DND-41 (cell line): ENCODE data around the gene ZBED4.
A peak's percentile ranks its signal among the peaks of the same experiment; 100 is the strongest.

Source experiments
- ATAC-seq: fragments of 200-7000 bp; cut with Tn5 transposase; 3 replicates; pipeline ENCODE4 v1.9.1; 2021; ENCODE audit warnings: low read depth; ENCODE audit not compliant: insufficient read depth
- DNase-seq: peaks from one replicate; pipeline ENCODE4 v3.0.0-alpha.2; 2020
- H2AFZ ChIP-seq: 2 replicates; pipeline ENCODE4 v1.6.0; 2012; ENCODE audit warnings: low read depth, low read length
- H3K27ac ChIP-seq: 2 replicates; pipeline ENCODE4 v1.5.1; 2012; ENCODE audit warnings: low read length, inconsistent platforms
- H3K27me3 ChIP-seq: fragments of 200-600 bp; sonication (generic); 2 replicates; pipeline ENCODE4 v1.6.0; 2012; ENCODE audit warnings: low read length, mild to moderate bottlenecking, inconsistent platforms; ENCODE audit not compliant: insufficient read depth, poor library complexity
- H3K36me3 ChIP-seq: 2 replicates; pipeline ENCODE4 v1.5.1; 2012; ENCODE audit warnings: low read length, inconsistent platforms; ENCODE audit not compliant: insufficient read depth
- H3K4me1 ChIP-seq: 2 replicates; pipeline ENCODE4 v1.5.1; 2012; ENCODE audit warnings: mild to moderate bottlenecking, low read length; ENCODE audit not compliant: insufficient read depth
- H3K4me2 ChIP-seq: 2 replicates; pipeline ENCODE4 v1.6.0; 2012; ENCODE audit warnings: mild to moderate bottlenecking, moderate library complexity, low read length, inconsistent platforms; ENCODE audit not compliant: insufficient read depth
- H3K4me3 ChIP-seq, 2 experiments: fragments of 200-600 bp in 1 of 2; shearing (Covaris generic) in 1 of 2; 2 replicates each; pipeline ENCODE4 v1.5.1; 2012 to 2016; ENCODE audit warnings: inconsistent platforms in 2 of 2, low read length in 2 of 2, mild to moderate bottlenecking in 2 of 2, low read depth in 1 of 2, moderate library complexity in 1 of 2
- H3K79me2 ChIP-seq: 2 replicates; pipeline ENCODE4 v1.6.0; 2012; ENCODE audit warnings: low read length, inconsistent platforms; ENCODE audit not compliant: insufficient read depth
- H3K9ac ChIP-seq: 2 replicates; pipeline ENCODE4 v1.6.0; 2012; ENCODE audit warnings: low read depth, mild to moderate bottlenecking, inconsistent platforms, low read length, moderate library complexity
- H3K9me3 ChIP-seq: 2 replicates; pipeline ENCODE4 v1.5.1; 2012; ENCODE audit warnings: low read length, moderate library complexity, mild to moderate bottlenecking, inconsistent platforms; ENCODE audit not compliant: insufficient read depth, severe bottlenecking
- H4K20me1 ChIP-seq: 2 replicates; pipeline ENCODE4 v1.6.0; 2012; ENCODE audit warnings: low read length; ENCODE audit not compliant: insufficient read depth
- CTCF ChIP-seq: IDR thresholded peaks from 2 replicates; pipeline ENCODE4 v1.5.1; 2012; ENCODE audit warnings: borderline replicate concordance, low read length, moderate library complexity, mild to moderate bottlenecking; ENCODE audit not compliant: poor library complexity, severe bottlenecking; ENCODE audit errors: extremely low read depth
- EZH2 ChIP-seq: IDR thresholded peaks from 3 replicates; pipeline ENCODE4 v1.6.1; 2012; ENCODE audit warnings: borderline replicate concordance, low read depth, mild to moderate bottlenecking, moderate library complexity, low read length, inconsistent platforms; ENCODE audit not compliant: severe bottlenecking

The ZBED4 gene

GRCh38 chr22:49856766-49857618 is 3.3 kb downstream of the ZBED4 start:
- no peak overlapping the region for H3K27ac ChIP-seq
- no peak overlapping the region for H2AFZ ChIP-seq
- H3K9ac ChIP-seq, result no peak overlapping the region
- peaks cover 20% of the 10 kb centered on the region for H3K36me3 ChIP-seq
- peak overlapping the region; percentile 39; the same call in 1 of the 2 replicates for H3K4me2 ChIP-seq
- H3K9me3 ChIP-seq, result no peaks in the 10 kb centered on the region
- DNase-seq (no peak), ATAC-seq (no peak)
- peaks cover 59% of the 10 kb centered on the region for H4K20me1 ChIP-seq
- TF ChIP-seq EZH2, result no peak
- no peaks in the 10 kb centered on the region for H3K27me3 ChIP-seq
- H3K4me1 ChIP-seq, result peaks cover 39% of the 10 kb centered on the region
- H3K79me2 ChIP-seq, result peaks cover 78% of the 10 kb centered on the region
- no peak overlapping the region for H3K4me3 ChIP-seq

GRCh38 chr22:49858827-49859226 is 5.2 kb downstream of the ZBED4 start:
- peaks cover 20% of the 10 kb centered on the region for H3K36me3 ChIP-seq
- no peak for DNase-seq
- no peak overlapping the region for H3K27ac ChIP-seq
- H3K79me2 ChIP-seq, result peaks cover 96% of the 10 kb centered on the region
- no peak overlapping the region for H3K9ac ChIP-seq
- no peak overlapping the region for H3K4me2 ChIP-seq
- peaks cover 32% of the 10 kb centered on the region for H3K4me1 ChIP-seq
- no peaks in the 10 kb centered on the region for H3K27me3 ChIP-seq
- no peak for TF ChIP-seq CTCF
- no peak for TF ChIP-seq EZH2
- ATAC-seq, result no peak
- H3K9me3 ChIP-seq, result no peaks in the 10 kb centered on the region
- no peak overlapping the region for H2AFZ ChIP-seq
- H3K4me3 ChIP-seq, result no peak overlapping the region
- peaks cover 70% of the 10 kb centered on the region for H4K20me1 ChIP-seq

- Histone ChIP-seq H3K4me1 (peaks cover 16% of the 10 kb centered on the region), H4K20me1 (peaks cover 61% of the 10 kb centered on the region), H3K4me3 (no peak overlapping the region), H3K4me2 (no peak overlapping the region), H3K9me3 (peaks cover 8% of the 10 kb centered on the region), H3K9ac (no peak overlapping the region), H3K27ac (no peak overlapping the region), H3K79me2 (peaks cover 98% of the 10 kb centered on the region), H3K27me3 (no peaks in the 10 kb centered on the region), H3K36me3 (peaks cover 16% of the 10 kb centered on the region), H2AFZ (no peak overlapping the region)
- ATAC-seq (no peak), DNase-seq (no peak)
- TF ChIP-seq EZH2 (no peak), CTCF (no peak)
These were observed 8.2 kb downstream of the ZBED4 start for GRCh38 chr22:49861642-49862495.

GRCh38 chr22:49862496-49862776 is 8.8 kb downstream of the ZBED4 start:
- H3K36me3 ChIP-seq, result peaks cover 10% of the 10 kb centered on the region; the same call in 1 of the 2 replicates
- no peaks in the 10 kb centered on the region for H3K27me3 ChIP-seq
- DNase-seq (no peak), ATAC-seq (no peak)
- no peak overlapping the region for H3K4me2 ChIP-seq
- peaks cover 61% of the 10 kb centered on the region for H4K20me1 ChIP-seq
- TF ChIP-seq EZH2, result no peak
- no peak for TF ChIP-seq CTCF
- H3K4me3 ChIP-seq, result no peak overlapping the region
- H3K9ac ChIP-seq, result no peak overlapping the region
- peaks cover 98% of the 10 kb centered on the region for H3K79me2 ChIP-seq
- no peak overlapping the region for H2AFZ ChIP-seq
- no peak overlapping the region for H3K27ac ChIP-seq
- H3K4me1 ChIP-seq, result peaks cover 17% of the 10 kb centered on the region
- H3K9me3 ChIP-seq, result peaks cover 8% of the 10 kb centered on the region
